ENCODE data around the gene C16orf78.

GRCh38 chr16:49378238-49378637 lies 4.6 kb downstream of the C16orf78 start:
- TF ChIP-seq CTCF (IDR thresholded peaks at IDR 0.05; ENCODE audit: insufficient read depth, low read length): no peak
- TF ChIP-seq GABPA (IDR thresholded peaks at IDR 0.05; ENCODE audit: low read depth): no peak
- no peak for TF ChIP-seq REST (IDR thresholded peaks at IDR 0.05; ENCODE audit: insufficient replicate concordance, low read depth)
- no peak for TF ChIP-seq POLR2AphosphoS5 (IDR thresholded peaks at IDR 0.05; ENCODE audit: low read depth)
- TF ChIP-seq SPI1 (IDR thresholded peaks at IDR 0.05; ENCODE audit: borderline replicate concordance, low read depth): no peak
